GM12874 (cell line): ENCODE measurements around the gene SMIM26.

Experiments used
- TF ChIP-seq, protein P1 (sequence below): IDR thresholded peaks from 2 replicates; pipeline ENCODE4 v1.5.1; 2011; ENCODE audit warnings: low read depth, mild to moderate bottlenecking, control low read depth, low read length, moderate library complexity; ENCODE audit not compliant: insufficient read depth

SMIM26 gene

DNA sequence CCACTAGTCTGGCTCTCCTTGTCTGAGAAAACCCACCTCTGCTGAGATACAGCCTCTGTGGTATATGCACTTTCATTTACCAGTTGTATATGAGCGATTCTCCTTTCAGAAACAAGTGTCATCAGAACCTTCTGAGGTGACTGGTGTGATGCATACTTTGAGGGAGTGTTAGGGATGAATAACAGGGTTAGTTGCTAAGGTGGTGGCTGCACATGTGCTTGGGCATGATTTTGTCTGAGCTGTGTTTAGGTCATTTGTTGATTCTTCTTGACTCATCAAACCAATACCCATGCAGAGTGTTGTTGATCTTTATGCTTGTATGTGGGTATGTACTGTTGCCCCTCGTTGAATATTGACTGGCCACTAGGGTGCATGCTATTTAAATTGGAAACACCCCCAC is 46.3 kb downstream of the SMIM26 start:
- TF ChIP-seq, protein P1, sequence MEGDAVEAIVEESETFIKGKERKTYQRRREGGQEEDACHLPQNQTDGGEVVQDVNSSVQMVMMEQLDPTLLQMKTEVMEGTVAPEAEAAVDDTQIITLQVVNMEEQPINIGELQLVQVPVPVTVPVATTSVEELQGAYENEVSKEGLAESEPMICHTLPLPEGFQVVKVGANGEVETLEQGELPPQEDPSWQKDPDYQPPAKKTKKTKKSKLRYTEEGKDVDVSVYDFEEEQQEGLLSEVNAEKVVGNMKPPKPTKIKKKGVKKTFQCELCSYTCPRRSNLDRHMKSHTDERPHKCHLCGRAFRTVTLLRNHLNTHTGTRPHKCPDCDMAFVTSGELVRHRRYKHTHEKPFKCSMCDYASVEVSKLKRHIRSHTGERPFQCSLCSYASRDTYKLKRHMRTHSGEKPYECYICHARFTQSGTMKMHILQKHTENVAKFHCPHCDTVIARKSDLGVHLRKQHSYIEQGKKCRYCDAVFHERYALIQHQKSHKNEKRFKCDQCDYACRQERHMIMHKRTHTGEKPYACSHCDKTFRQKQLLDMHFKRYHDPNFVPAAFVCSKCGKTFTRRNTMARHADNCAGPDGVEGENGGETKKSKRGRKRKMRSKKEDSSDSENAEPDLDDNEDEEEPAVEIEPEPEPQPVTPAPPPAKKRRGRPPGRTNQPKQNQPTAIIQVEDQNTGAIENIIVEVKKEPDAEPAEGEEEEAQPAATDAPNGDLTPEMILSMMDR, result no peak

DNA sequence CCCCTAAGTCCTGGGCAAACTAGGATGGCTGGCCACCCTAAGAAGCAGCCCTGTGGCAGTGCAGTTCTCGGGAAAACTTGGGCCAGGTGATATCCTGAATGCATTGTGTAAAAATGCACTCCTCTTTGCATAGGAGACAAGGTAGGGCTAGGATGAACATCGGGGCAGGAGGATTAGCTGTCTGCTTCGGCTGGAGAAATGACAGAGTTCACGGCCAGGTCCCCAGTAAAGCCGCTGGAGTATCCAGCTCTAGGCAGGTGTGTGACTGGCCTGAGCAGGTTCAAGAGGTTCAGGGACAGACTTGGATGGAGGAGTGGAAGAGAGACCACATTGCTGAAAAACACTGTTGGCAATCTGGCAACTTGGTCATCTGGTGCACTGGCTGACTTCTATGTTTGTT is 47.0 kb downstream of the SMIM26 start:
- TF ChIP-seq, protein P1, result no peak

DNA sequence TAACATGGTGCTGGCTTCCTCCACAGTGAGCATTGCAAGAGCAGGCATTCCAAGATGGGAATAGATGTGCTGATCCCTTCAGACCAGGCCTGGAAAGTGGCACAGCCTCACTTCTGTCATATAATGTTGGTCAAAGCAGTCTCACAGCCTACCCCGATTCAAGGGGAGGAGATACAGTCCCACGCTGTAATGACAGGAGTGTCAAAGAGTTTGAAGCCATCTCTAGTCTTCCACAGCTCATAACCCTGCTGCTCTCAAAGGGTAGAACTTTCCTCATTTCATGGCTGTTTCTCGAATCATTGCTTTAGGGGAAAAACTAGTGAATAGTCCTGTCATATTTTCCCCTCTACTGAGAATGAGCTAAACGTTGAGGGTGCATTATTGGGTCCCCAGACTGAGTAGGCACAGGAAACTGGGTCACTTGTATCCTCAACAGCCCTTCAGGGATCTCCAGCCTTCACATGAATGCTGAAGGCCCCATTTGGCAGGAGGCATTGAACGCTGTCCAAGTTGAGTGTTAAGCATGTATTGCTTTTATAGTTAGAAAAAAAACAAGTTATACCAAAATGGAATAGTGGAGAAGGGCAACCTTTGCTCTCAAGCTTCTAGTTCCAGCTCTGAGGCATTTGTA is 47.9 kb downstream of the SMIM26 start:
- TF ChIP-seq, protein P1, result no peak
